BJ (cell line): ENCODE results near the gene SUPT4H1. TPM values are rescaled to one million over a fixed set of nuclear protein-coding genes. Genes with fewer than 3 reads are reported as not detected.

Experiments
- CTCF ChIA-PET: fragments of 350-600 bp; formaldehyde crosslinking; extraction: SDS; loops from one replicate; lab custom pipeline; 2021; ENCODE audit warnings: antibody characterized with exemption, inconsistent platforms; lab: Yijun Ruan, JAX
- POLR2A ChIA-PET: fragments of 300-600 bp; sonication (Branson Sonifier 250); formaldehyde crosslinking; extraction: SDS; loops from one replicate; lab custom pipeline; 2021; ENCODE audit warnings: antibody characterized with exemption; lab: Charles Lee
- DNase-seq: peaks from one replicate; pipeline ENCODE4 v3.0.0-alpha.2; 2011; ENCODE audit warnings: low read depth
- H3K27me3 ChIP-seq: 2 replicates; pipeline ENCODE4 v1.6.0; 2011; ENCODE audit warnings: low read length; ENCODE audit not compliant: control insufficient read depth, insufficient read depth
- H3K36me3 ChIP-seq: 2 replicates; pipeline ENCODE4 v1.5.1; 2011; ENCODE audit warnings: low read length; ENCODE audit not compliant: control insufficient read depth, insufficient read depth
- H3K4me3 ChIP-seq: 2 replicates; pipeline ENCODE4 v1.5.1; 2011; ENCODE audit warnings: low read depth, mild to moderate bottlenecking, control low read depth, low read length
- polyA plus RNA-seq: library from polyadenylated mRNA; depleted of rRNA; stranded (reverse); fragments of >200 nt; gene quantifications from 2 replicates; pipeline ENCODE4 v1.2.3, GENCODE V29; 2011
- TF ChIP-seq, protein P1 (sequence below): IDR thresholded peaks from 2 replicates; pipeline ENCODE4 v1.5.1; 2011; ENCODE audit warnings: low read depth, mild to moderate bottlenecking, control low read depth, inconsistent platforms, low read length, moderate library complexity; ENCODE audit not compliant: insufficient read depth

Gene SUPT4H1
- polyA plus RNA-seq, 1 experiment, result 145 TPM

DNA sequence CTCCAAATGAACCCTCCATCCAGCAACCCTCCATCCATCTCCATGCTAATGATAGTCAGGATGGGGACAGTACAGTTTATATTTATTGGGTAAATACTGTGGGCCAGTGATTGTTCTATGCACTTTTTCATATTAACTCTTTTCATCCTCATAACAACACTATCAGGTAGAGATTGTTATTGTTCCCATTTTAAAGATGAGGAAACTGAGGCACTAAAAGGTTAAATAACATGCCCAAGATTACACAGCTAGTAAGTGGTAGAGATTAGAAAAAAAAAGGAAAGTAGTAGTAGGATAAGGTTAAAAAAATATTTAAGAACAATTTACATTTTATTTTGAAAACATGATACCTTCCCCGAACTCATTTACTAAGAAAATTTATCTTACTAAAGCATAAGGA, 21.9 kb upstream of the SUPT4H1 start:
- H3K4me3 ChIP-seq, result no peak overlapping the region
- no peak for DNase-seq
- CTCF ChIA-PET, result interaction anchor here (0.8 to 2.0 kb wide), 3 partner anchors 12 to 57 kb away, joined by 3 to 7 read pairs (median 3); partner anchors contain the start of gene RNF43

DNA sequence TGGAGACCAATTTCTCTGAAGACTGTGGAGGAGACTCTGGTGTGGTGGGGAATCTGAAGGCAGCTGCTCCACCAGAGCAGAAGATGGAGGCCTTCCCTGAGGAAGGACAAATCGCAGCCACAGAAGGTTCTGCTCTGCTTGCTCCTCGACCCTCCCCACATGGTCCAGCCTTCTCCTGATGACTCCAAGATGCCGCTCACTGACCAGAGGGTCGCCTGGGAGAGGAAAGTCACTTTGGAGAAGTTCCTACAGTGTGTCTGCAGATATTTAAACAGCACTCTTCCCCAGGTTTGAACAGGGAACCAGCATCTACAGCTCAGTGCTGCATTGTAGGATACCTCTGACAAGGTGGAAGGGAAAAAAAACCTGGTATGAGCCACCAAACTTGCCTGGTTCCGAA, 21.0 kb upstream of the SUPT4H1 start:
- Histone ChIP-seq H3K4me3 (no peak overlapping the region), H3K27me3 (peaks cover 5% of the 10 kb centered on the region), H3K36me3 (no peaks in the 10 kb centered on the region)
- ChIA-PET CTCF (interaction anchor here (1.5 to 2.0 kb wide), 2 partner anchors 45 to 56 kb away, joined by 3 to 7 read pairs; partner anchors contain the start of gene RNF43), POLR2A (no interaction called here)
- TF ChIP-seq, protein P1, sequence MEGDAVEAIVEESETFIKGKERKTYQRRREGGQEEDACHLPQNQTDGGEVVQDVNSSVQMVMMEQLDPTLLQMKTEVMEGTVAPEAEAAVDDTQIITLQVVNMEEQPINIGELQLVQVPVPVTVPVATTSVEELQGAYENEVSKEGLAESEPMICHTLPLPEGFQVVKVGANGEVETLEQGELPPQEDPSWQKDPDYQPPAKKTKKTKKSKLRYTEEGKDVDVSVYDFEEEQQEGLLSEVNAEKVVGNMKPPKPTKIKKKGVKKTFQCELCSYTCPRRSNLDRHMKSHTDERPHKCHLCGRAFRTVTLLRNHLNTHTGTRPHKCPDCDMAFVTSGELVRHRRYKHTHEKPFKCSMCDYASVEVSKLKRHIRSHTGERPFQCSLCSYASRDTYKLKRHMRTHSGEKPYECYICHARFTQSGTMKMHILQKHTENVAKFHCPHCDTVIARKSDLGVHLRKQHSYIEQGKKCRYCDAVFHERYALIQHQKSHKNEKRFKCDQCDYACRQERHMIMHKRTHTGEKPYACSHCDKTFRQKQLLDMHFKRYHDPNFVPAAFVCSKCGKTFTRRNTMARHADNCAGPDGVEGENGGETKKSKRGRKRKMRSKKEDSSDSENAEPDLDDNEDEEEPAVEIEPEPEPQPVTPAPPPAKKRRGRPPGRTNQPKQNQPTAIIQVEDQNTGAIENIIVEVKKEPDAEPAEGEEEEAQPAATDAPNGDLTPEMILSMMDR, result no peak
- no peak for DNase-seq

More for the DNA sequence above, 21.9 kb upstream of the SUPT4H1 start:
- TF ChIP-seq, protein P1, result no peak
- H3K27me3 ChIP-seq, result peaks cover 5% of the 10 kb centered on the region
- H3K36me3 ChIP-seq, result no peaks in the 10 kb centered on the region
- POLR2A ChIA-PET, result no interaction called here

DNA sequence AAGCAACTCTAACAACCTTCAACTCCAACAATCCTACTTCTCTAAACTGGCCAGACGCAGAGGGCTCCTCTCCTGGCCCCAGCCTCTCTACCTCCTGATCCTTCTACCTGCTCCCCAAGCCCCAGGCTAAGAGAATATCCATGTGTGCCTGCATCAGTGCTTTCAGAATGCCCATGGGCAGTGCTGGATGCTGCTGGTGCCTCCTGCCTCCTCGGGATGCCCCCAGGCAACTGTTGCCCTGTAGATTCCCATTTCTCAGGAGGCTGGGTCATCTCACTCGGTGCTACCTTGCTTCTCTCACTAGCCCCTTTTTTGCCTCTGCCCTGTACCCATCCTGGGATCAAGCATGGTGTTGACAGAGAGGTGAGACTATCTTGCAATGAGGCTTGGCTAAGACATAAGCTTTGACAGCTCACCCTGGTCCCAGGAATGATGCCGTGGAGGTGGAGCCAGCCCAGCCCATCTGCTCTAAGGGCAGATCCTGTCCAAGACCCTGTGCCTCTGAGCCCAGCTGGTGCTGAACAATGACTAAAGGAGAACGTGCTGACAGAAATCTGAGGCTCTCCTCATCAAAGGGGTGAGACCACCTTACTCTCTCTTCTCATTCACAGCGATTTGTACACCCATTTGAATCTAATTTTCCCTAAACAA, 19.4 kb upstream of the SUPT4H1 start:
- no peaks in the 10 kb centered on the region for H3K36me3 ChIP-seq
- no peak for DNase-seq
- TF ChIP-seq, protein P1, result no peak
- peaks cover 1% of the 10 kb centered on the region; the same call in 1 of the 2 replicates for H3K27me3 ChIP-seq
- CTCF ChIA-PET, result interaction anchor here (0.9 to 3.1 kb wide), 4 partner anchors 10 to 54 kb away, joined by 3 to 9 read pairs (median 3); partner anchors contain the start of gene RNF43
- no peak overlapping the region for H3K4me3 ChIP-seq
- POLR2A ChIA-PET, result no interaction called here

DNA sequence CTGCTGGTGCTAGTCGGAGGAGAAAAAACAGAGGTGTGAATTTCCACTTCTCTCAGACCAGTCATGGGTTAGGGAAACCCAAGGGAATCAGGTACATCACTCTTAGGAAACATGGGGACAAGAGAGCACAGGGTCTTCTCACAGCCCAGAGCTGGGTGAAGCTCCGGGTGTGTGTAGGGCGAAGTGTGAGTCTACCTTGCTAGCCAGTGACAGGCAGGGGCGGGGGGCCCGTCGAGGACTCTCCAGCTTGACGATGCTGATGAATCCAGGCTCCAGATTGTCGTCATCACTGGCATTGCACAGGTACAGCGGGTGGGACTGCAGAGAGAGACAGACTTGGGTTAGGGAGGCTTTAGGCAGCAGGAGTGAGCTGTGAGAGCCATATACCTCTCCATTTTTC, 18.7 kb upstream of the SUPT4H1 start:
- H3K27me3 ChIP-seq, result peaks cover 1% of the 10 kb centered on the region
- CTCF ChIA-PET, result interaction anchor here (0.9 to 3.1 kb wide), 2 partner anchors 29 to 53 kb away, joined by 3 to 9 read pairs; no protein-coding TSS in a partner anchor

DNA sequence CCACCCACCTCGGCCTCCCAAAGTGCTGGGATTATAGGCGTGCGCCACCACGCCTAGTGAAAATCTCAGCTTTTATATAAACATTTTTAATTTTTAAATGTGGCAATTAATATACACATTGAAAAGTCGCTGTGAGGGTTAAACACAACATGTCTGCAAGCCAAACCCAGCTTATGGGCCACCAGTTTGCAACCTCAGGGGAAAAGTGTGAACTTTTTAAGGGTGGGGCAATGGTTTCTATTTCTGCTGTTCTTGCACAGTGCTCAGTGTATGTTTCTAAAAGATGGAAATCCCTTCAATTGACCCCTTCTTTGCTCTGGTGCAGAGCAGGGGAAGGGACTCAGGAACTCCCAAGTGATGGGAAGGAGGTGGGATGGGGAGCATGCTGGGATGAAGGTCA, 18.3 kb upstream of the SUPT4H1 start:
- Histone ChIP-seq H3K36me3 (no peaks in the 10 kb centered on the region), H3K27me3 (peaks cover 1% of the 10 kb centered on the region), H3K4me3 (no peak overlapping the region)
- CTCF ChIA-PET, result interaction anchor here (0.9 to 3.1 kb wide), 2 partner anchors 29 to 53 kb away, joined by 3 to 9 read pairs; no protein-coding TSS in a partner anchor
- no peak for DNase-seq
- POLR2A ChIA-PET, result no interaction called here
- TF ChIP-seq, protein P1, result no peak

More for the DNA sequence above, 18.7 kb upstream of the SUPT4H1 start:
- TF ChIP-seq, protein P1, result no peak
- DNase-seq, result no peak
- H3K4me3 ChIP-seq, result no peak overlapping the region
- POLR2A ChIA-PET, result no interaction called here
- no peaks in the 10 kb centered on the region for H3K36me3 ChIP-seq
